ENCODE data around the gene DCDC2B.

The DCDC2B gene

DNA sequence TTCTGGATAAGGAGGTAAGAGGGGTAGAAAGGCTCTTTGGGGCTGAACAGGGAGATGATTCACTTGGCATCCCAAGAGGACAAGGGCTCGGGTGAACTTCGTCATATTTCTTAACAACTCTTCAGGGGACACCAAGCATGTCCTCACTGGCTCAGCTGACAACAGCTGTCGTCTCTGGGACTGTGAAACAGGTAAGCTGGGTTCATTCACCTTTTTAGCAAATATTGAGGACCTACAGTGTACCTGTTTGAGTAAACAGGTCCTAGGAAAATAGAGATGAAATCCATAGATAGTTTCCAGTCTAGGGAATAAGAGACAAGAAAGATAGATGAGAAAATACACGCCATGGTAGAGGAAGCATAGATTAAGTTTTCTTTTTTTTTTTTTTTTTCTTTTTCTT lies 15.4 kb downstream of the DCDC2B start:
- FAIRE-seq (no peak), DNase-seq (ENCODE audit: insufficient read length, low spot score) (no peak)
- TF ChIP-seq POLR2A (IDR thresholded peaks at IDR 0.05; ENCODE audit: low read depth, low read length): no peak

DNA sequence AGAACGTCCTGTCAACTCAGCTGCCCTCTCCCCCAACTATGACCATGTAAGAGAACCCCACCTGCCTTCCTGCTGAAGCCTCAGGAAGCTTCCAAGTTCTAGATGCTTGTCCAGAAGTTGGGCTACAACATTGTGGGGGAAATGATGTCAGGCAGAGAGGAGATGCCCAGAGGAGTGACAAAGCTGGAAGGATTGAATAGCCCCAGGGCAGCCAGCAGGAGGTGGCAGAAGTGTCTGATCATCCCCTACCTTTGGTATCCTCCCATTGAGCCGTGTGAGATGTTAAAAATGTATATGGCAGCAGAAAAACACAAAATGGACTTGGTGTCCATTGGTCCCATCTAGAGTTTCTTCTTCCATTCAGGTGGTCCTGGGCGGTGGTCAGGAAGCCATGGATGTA lies 19.9 kb downstream of the DCDC2B start:
- no peak for TF ChIP-seq POLR2A (IDR thresholded peaks at IDR 0.05; ENCODE audit: low read depth, low read length)
- FAIRE-seq: no peak
- DNase-seq (ENCODE audit: insufficient read length, low spot score): no peak

GRCh38 chr1:32231843-32232432 lies 23.0 kb downstream of the DCDC2B start:
- no peak for TF ChIP-seq POLR2A (IDR thresholded peaks at IDR 0.05; ENCODE audit: low read depth, low read length)
- DNase-seq (ENCODE audit: insufficient read length, low spot score) (no peak), FAIRE-seq (no peak)

DNA sequence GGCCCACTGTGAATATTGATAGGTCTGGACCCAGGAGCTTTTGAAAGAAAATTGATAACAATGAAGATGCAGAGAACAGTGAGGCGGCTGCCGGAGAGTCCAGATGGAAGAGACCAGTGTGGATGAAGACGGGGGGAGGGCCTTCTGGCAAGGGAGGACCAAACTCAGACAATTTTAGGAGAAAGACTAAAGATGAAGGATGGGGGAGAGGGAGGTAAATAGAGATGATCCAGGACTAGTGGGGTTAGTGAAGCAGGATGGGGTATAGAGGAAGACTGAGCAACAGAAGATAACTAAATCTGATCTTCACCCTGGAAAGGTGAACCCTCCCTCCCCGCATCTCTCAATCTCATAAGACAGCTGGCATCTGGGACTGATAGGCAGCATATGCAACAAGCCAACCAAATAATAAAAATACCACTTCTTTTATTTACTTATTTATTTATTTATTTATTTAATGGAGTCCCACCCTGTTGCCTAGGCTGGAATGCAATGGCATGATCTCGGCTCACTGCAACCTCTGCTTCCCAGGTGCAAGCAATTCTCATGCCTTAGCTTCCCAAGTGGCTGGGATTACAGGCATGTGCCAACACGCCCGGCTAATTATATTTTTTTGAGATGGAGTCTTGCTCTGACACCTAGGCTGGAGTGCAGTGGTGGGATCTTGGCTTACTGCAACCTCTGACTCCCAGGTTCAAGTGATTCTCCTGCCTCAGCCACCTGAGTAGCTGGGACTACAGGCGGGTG lies 23.8 kb downstream of the DCDC2B start:
- FAIRE-seq: no peak
- no peak for TF ChIP-seq POLR2A (IDR thresholded peaks at IDR 0.05; ENCODE audit: low read depth, low read length)
- DNase-seq (ENCODE audit: insufficient read length, low spot score): no peak

DNA sequence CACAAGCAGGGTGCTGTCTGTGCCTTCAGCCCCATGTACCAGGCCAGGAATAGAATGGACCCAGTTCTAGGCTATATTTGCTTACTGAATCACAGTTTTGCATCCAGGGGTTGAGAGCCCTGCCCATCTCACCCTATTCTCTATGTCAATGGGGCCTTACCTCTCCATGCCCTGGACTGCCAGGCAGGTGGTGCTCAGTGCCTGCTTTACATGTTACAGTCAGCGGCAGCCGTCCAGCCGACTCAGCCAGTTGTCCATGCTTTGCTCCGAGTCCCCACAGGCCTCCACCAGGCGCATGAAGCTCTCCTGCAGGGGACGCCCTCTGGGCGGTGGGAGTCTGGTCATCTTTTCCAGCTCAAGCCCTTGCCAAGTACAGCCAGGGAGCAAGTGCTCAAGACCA lies 25.9 kb downstream of the DCDC2B start:
- FAIRE-seq (no peak), DNase-seq (ENCODE audit: insufficient read length, low spot score) (no peak)
- no peak for TF ChIP-seq POLR2A (IDR thresholded peaks at IDR 0.05; ENCODE audit: low read depth, low read length)

DNA sequence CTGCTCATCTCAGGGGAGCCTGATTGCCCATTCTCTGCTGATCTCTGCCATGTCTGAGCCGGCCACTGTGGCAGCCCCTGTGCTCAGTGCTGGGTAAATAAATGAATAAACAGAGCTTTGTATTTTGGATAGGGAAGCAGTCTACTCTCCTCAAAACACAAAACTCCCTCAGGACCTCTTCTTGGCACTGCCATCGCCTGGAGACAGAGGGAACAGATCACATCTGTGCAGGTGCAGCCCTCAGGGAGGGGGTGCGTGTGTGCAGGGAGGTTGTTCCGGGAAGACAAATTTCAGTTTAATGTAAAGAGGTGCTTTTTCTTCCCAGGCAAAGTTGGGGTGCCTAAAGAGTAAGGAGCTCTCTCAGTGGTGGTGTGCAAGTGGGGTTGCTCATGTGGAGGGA lies 30.4 kb downstream of the DCDC2B start:
- no peak for FAIRE-seq
- DNase-seq (ENCODE audit: insufficient read length, low spot score): no peak
- TF ChIP-seq POLR2A (IDR thresholded peaks at IDR 0.05; ENCODE audit: low read depth, low read length): no peak

- FAIRE-seq (no peak), DNase-seq (ENCODE audit: insufficient read length, low spot score) (no peak)
- TF ChIP-seq POLR2A (IDR thresholded peaks at IDR 0.05; ENCODE audit: low read depth, low read length): no peak
These were observed 30.9 kb downstream of the DCDC2B start for GRCh38 chr1:32239790-32240139.

GRCh38 chr1:32240140-32240951 lies 31.5 kb downstream of the DCDC2B start:
- no peak for DNase-seq (ENCODE audit: insufficient read length, low spot score)
- TF ChIP-seq POLR2A (IDR thresholded peaks at IDR 0.05; ENCODE audit: low read depth, low read length): no peak
- no peak for FAIRE-seq

- FAIRE-seq: no peak
- no peak for TF ChIP-seq POLR2A (IDR thresholded peaks at IDR 0.05; ENCODE audit: low read depth, low read length)
- no peak for DNase-seq (ENCODE audit: insufficient read length, low spot score)
These were observed 32.3 kb downstream of the DCDC2B start for GRCh38 chr1:32241001-32241763.

DNA sequence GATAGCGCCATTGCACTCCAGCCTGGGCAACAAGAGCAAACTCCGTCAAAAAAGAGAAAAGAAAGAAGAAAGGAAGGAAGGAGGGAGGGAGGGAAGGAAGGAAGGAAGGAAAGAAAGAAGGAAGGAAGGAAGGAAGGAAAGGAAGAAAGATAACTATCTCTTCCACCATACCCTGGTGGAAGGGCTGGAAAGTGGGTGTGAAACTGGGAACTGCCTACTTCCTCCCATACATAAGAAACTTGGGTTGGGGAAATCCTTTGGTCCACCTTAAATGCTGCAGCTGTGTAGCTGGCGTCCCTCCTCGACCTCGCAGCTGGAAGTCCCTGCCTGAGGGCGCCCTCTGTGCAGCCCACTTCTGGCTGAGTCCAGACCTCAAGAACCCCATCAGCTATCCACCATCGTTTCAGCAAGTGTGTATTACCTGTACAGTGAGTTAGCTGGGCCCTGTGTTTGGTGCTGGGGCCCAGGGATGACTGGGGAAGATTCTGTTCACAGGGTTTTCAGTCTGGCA lies 33.5 kb downstream of the DCDC2B start:
- FAIRE-seq (no peak), DNase-seq (ENCODE audit: insufficient read length, low spot score) (no peak)
- TF ChIP-seq POLR2A (IDR thresholded peaks at IDR 0.05; ENCODE audit: low read depth, low read length): no peak

DNA sequence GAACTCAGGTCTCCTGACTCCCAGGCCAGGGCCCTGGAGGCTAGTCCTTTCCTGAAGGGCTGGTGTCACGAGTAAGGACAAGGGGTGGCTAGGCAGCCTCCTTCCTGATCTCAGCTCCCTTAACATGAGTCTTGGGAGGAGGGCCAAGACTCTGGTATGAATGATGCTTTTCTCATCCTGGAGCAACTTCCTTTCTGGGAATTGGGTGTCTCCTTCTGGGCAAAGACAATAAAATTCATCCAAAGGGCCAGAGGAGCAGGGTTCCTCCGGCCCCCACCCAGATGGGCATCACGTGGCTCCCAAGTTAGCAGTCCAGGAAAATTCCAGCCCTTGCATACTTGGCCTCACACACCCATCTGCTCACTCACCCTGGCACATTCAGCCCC lies 38.0 kb downstream of the DCDC2B start, which contains the start of gene FAM167B:
Gene FAM167B, plus strand, starts transcription at position 335 of the 386 bp plus-strand sequence. CDS start 200 bp downstream, outside the sequence.
- no peak for FAIRE-seq
- TF ChIP-seq POLR2A (IDR thresholded peaks at IDR 0.05; ENCODE audit: low read depth, low read length): no peak
- DNase-seq (ENCODE audit: insufficient read length, low spot score): no peak

- FAIRE-seq: no peak
- DNase-seq (ENCODE audit: insufficient read length, low spot score): no peak
- no peak for TF ChIP-seq POLR2A (IDR thresholded peaks at IDR 0.05; ENCODE audit: low read depth, low read length)
These were observed 38.6 kb downstream of the DCDC2B start for GRCh38 chr1:32247452-32247851.

- FAIRE-seq: no peak
- no peak for TF ChIP-seq POLR2A (IDR thresholded peaks at IDR 0.05; ENCODE audit: low read depth, low read length)
- DNase-seq (ENCODE audit: insufficient read length, low spot score): no peak
These were observed 39.3 kb downstream of the DCDC2B start for GRCh38 chr1:32247983-32248889.
